Mesodermal cell (in vitro differentiated cells): ENCODE measurements around the gene FAM174B. TPM values are rescaled to one million over a fixed set of nuclear protein-coding genes. Genes with fewer than 3 reads are reported as not detected.
A peak's percentile ranks its signal among the peaks of the same experiment; 100 is the strongest.

Experiments
- H3K27ac ChIP-seq: 2 replicates; pipeline ENCODE4 v1.7.0; 2013; ENCODE audit warnings: mild to moderate bottlenecking, low read depth, low read length, moderate library complexity; ENCODE audit not compliant: severe bottlenecking
- H3K36me3 ChIP-seq: 2 replicates; pipeline ENCODE4 v1.7.1; 2013; ENCODE audit warnings: mild to moderate bottlenecking, low read length, moderate library complexity; ENCODE audit not compliant: control insufficient read depth, insufficient read depth
- H3K4me1 ChIP-seq: one replicate; pipeline ENCODE4 v1.7.1; 2013; ENCODE audit warnings: mild to moderate bottlenecking, low read length; ENCODE audit not compliant: insufficient read depth, control insufficient read depth, poor library complexity, severe bottlenecking
- H3K4me3 ChIP-seq: 2 replicates; pipeline ENCODE4 v1.7.0; 2013; ENCODE audit warnings: low read length, control low read depth, mild to moderate bottlenecking; ENCODE audit not compliant: insufficient read depth, poor library complexity, severe bottlenecking; ENCODE audit errors: extremely low read depth
- H3K9me3 ChIP-seq: 2 replicates; pipeline ENCODE4 v1.7.1; 2013; ENCODE audit warnings: mild to moderate bottlenecking, low read length, moderate library complexity; ENCODE audit not compliant: control insufficient read depth
- WGBS, 2 experiments: methylation state at CpG; one replicate each; pipeline ENCODE4 v1.1.5; 2013; ENCODE audit warnings: missing lambda C conversion rate in 2 of 2; ENCODE audit not compliant: insufficient coverage in 2 of 2; 5-methylcytosine and 5-hydroxymethylcytosine counted together
- polyA plus RNA-seq, 2 experiments: library from polyadenylated mRNA; stranded (reverse); fragments of 50-300 nt; gene quantifications; one replicate each; pipeline ENCODE4 v1.2.3, GENCODE V29; 2013

The FAM174B gene
- polyA plus RNA-seq (2013, experiment 1 of 2), result 8.1 TPM
- 6.9 TPM for polyA plus RNA-seq (2013, experiment 2 of 2)

DNA sequence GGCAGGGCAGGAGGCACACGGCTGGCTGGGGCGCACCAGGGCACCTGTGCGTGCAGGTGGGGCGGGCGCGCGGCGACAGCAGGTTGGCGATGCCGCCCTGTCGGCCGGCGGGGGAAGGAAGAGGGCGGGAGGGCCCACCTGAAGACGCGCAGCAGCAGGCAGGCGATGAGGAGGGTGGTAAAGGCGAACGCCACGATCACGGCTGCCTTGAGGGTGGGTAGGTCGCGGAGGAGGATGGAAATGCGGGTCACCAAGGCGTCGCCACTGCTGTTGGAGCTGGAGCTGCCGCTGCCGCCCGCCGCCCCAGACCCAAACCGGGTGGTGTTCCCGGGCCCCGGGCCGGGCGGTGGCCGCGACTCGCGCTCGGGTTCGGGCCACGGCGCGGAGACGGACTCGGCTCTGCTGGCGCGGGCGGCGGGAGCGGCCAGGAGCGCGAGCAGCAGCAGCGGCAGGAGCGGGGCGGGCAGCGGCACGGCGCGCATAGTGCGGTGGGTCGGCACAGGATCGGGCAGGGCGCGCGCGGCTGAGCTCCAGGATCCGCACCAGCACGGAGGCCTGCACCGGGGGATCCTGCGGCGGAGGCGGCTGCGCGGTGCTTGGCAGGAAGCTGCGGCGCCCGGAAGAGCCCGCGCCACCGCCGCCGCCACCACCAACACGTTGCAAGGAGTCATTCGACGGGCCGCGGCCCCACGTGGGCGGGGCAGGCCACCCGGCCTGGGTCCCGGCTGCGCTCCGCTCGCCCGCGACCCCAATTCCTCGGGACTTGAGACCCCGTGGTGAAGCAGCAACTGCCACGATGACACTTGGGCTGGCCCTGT, at the start of gene FAM174B:
FAM174B (minus strand) TSS at position 598 of the 818 bp plus-strand sequence.
- Histone ChIP-seq H3K27ac (no peak within 1 kb of the TSS), H3K4me3 (peak within 1 kb of the TSS; percentile 50), H3K36me3 (peaks cover 9% of the 10 kb centered on the region), H3K4me1 (no peaks in the 10 kb centered on the region), H3K9me3 (peaks cover 8% of the 10 kb centered on the region)
- WGBS, 2 experiments, result 1 to 2% methylated on average over 48 to 86 of the region's 100 CpGs

DNA sequence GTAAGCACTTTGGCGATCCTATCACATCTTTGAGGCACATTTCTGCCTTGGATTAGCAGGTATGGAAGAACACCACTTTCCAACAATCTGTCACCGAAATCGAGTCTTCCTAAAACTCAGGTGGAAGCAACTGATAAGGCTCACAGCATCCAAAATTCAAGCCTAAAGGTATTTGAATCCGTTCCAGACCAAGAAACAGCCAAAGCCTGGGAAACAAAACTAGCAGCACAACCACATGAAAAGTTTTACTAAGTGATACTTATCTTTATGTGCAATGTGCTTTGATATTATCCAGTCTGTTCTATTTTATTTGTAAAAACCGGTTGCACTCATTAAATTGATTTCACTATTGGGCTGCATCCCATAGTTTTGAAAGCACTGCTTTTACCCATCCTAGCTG, 40.5 kb upstream of the FAM174B start:
- 88 to 100% methylated on average over 1 to 3 of the region's 5 CpGs for WGBS, 2 experiments

DNA sequence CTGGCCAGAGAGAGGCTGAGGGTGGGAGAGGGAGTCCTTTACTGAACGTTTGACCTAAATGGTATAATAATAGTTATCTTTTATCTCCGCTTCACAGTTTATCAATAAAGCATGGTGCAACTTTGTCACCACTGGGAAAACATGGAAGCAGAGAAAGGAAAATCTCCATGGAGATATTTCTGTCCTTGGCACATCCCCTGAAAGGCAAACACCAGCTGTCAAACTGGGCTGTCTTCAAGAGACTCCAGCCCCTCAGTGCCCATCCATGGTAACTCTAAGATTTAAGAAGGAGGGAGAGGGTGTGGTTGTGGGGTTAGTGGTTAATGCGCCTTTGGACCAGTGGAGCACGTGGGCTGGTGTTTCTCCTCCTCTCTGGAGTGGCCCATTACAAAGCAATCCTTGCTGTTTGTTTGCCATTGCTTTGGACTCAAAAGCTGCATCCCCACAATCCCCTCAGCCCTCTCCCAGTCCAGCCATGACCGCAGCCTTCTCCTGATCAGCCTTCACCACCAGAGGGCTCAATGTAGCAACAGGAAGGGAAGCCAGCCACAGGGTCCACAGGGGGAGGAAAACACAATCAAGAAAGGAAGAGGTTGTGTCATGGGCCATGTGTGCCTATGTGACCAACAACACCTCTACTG, 38.2 kb upstream of the FAM174B start:
- 29 to 54% methylated on average over 1 to 4 of the region's 5 CpGs for WGBS, 2 experiments
- Histone ChIP-seq H3K9me3 (peaks cover 9% of the 10 kb centered on the region), H3K36me3 (no peaks in the 10 kb centered on the region), H3K4me1 (no peaks in the 10 kb centered on the region), H3K27ac (no peak overlapping the region), H3K4me3 (no peak overlapping the region)

More for the DNA sequence above, 40.5 kb upstream of the FAM174B start:
- Histone ChIP-seq H3K36me3 (no peaks in the 10 kb centered on the region), H3K9me3 (no peaks in the 10 kb centered on the region), H3K4me1 (no peaks in the 10 kb centered on the region), H3K27ac (no peak overlapping the region), H3K4me3 (no peak overlapping the region)

DNA sequence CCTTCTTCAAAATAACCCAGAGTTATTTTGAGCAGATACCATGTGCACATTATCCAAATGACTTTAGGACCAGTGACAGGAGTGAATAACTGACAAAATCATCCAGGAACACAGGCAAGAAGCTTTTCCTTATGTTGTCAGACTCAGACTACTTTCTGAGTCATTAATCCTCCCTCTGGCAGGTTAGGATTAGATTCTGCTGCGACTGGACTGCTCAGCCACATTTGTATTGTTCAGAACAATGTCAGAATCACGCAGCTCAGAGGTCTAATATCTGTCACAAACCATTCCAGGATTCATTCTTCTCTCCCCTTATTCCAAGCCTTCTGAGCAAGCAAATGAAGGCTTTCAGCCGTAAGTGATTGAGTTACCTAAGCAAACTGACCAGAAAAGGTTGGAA, 34.8 kb upstream of the FAM174B start:
- no peak overlapping the region for H3K4me3 ChIP-seq
- H3K36me3 ChIP-seq, result no peaks in the 10 kb centered on the region
- H3K27ac ChIP-seq, result no peak overlapping the region
- no peaks in the 10 kb centered on the region for H3K4me1 ChIP-seq
- whole genome bisulfite sequencing, 2 experiments, result 87 to 96% methylated on average over 2 to 3 of the region's 3 CpGs
- peaks cover 13% of the 10 kb centered on the region for H3K9me3 ChIP-seq

DNA sequence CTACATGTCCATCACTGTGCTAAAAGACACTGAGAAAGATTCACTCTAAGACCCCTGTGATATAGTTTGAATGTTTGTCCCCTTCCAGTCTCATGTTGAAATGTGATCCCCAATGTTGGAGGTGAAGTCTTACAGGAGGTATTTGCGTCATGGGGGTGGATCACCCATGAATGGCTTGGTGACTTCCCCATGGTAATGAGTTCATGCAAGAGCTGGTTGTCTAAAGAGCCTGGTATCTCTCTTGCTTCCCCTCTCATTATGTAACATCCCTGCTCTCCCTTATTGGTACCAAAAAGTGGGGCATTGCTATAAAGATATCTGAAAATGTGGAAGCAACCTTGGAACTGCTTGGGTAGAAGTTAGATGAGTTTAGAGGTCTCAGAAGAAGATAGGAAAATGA, 32.2 kb upstream of the FAM174B start:
- no CpG with 5 or more reads among the region's 1 CpG for WGBS, 2 experiments
- no peaks in the 10 kb centered on the region for H3K4me1 ChIP-seq
- H3K36me3 ChIP-seq, result no peaks in the 10 kb centered on the region
- H3K9me3 ChIP-seq, result peaks cover 13% of the 10 kb centered on the region
- H3K27ac ChIP-seq, result no peak overlapping the region
- H3K4me3 ChIP-seq, result no peak overlapping the region

DNA sequence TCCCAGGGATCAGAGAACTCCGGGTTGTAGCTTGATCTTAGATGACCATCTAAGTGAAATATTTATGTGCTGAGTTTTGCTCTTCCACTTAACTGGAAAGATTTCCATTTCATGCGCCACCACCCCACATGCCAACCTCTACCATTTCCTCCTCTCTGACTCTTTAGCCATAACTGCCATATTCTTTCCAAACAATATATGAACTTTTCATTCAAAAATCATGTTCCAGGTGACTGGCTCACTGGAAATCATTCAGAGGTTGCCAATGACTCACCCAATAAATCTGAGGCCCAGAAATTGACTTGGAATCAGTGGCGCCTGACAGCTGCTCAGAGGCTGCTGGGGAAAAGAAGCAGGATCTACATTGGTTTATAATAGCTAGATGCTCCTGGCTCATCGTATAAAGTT, 31.6 kb upstream of the FAM174B start:
- Histone ChIP-seq H3K4me3 (no peak overlapping the region), H3K27ac (no peak overlapping the region), H3K36me3 (no peaks in the 10 kb centered on the region), H3K9me3 (peaks cover 13% of the 10 kb centered on the region), H3K4me1 (no peaks in the 10 kb centered on the region)
- WGBS, 2 experiments, result 86 to 90% methylated on average over 2 to 3 of the region's 4 CpGs

DNA sequence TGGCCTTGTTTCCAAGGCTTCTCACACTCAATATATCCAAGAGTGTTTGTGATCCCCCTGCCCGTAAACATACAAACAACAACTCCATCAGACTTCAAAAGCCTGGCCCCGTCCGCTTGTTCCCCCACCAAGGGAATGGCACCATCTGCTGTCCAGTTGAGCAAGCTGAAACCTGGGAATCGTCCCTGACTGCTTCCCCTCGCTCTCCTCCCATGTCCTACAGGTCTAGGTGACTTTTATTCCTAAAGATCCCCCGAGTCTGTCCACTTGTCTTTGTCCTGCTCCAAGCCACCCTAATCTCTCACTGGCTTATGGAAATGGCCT, 27.9 kb upstream of the FAM174B start:
- H3K9me3 ChIP-seq, result peaks cover under 1% of the 10 kb centered on the region
- H3K36me3 ChIP-seq, result no peaks in the 10 kb centered on the region
- WGBS, 2 experiments, result 71 to 77% methylated on average over 6 of the region's 6 CpGs
- no peak overlapping the region for H3K4me3 ChIP-seq
- H3K4me1 ChIP-seq, result no peaks in the 10 kb centered on the region
- no peak overlapping the region for H3K27ac ChIP-seq

DNA sequence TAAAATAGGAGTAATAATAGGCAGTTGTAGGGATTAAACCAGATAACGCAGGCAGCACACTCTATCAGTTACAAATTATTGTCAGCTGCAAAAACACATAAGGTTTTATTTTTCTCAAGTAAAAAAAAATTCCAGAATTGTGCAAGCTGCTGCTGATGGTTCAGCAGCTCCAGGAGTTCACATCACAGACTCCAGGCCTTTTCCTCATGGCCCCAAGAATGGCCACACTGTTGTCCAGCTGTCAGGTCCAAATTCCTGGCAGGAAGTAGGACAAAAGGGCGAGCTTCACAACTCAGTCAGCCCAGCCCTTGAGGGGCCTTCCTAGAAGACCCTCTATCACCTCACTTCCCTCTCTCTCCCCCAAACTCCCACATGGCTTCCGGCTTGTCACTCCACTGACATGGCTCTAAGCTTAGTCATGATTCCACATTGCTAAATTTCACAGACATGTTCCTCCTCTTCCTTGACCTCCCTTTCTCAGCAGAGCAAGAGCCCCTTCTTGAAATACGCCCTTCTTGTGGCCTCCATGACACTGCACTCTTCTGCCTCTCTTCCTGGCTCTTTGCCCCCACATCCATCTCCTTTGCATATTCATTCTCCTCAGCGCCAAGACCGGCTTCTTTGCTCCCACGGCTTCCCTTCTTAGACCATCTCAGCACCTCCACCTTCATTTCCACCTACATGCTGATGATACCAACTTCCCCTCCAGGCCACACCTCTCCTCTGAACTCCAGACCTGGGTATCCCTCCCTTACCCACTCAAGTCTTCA, 27.4 kb upstream of the FAM174B start:
- H3K4me3 ChIP-seq, result no peak overlapping the region
- H3K36me3 ChIP-seq, result no peaks in the 10 kb centered on the region
- H3K27ac ChIP-seq, result no peak overlapping the region
- H3K9me3 ChIP-seq, result no peaks in the 10 kb centered on the region
- 84 to 90% methylated on average over 6 of the region's 7 CpGs for WGBS, 2 experiments
- no peaks in the 10 kb centered on the region for H3K4me1 ChIP-seq

DNA sequence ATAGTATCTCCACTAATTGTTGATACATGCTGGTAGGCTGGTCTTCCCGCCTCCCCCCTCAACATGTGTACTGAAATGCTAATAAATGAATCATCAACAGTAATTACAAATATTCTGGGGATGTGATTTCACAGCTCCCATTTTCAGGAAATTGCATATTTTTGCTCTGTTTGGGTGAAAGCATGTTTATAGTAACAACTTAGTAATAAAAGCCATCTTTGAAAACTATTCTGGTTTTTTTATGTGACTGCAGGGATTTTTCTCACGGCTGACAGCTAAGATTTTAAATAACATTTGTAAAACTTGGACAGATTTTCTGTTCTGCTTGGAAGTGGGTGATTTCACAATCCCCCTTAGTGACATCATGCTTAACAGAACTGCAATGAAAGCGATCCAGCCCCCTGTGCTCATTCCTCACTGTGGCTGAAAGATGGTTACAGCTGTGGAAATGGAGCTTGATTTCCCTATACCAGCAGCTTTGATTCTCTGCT, 25.6 kb upstream of the FAM174B start:
- Histone ChIP-seq H3K4me1 (no peaks in the 10 kb centered on the region), H3K4me3 (no peak overlapping the region), H3K9me3 (no peaks in the 10 kb centered on the region), H3K36me3 (no peaks in the 10 kb centered on the region), H3K27ac (no peak overlapping the region)
- no CpG with 5 or more reads among the region's 3 CpGs for WGBS, 2 experiments

DNA sequence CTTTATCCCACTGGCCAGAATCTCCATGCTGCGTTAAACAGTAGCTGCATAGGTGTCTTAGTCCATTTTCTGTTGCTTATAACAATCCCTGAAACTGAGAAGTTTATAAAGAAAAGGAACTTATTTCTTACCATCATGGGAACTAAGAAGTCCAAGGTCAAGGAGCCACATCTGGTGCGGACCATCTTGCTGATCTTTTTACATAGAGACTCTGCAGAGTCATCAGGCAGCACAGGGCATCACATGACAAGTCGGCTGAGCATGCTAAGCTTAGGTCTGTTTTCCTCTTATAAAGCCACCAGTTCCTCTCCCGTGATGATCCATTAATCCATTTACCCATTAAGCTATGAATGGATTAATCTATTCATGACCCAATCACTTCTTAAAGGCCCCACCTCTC, 22.4 kb upstream of the FAM174B start:
- WGBS, 2 experiments, result 86 to 88% methylated on average over 2 to 4 of the region's 4 CpGs
- Histone ChIP-seq H3K4me1 (no peaks in the 10 kb centered on the region), H3K4me3 (no peak overlapping the region), H3K27ac (no peak overlapping the region), H3K36me3 (no peaks in the 10 kb centered on the region), H3K9me3 (no peaks in the 10 kb centered on the region)
